GM23248 (cell line): ENCODE data around the gene BTBD8. TPM values are rescaled to one million over a fixed set of nuclear protein-coding genes. Genes with fewer than 3 reads are reported as not detected.
A peak's percentile ranks its signal among the peaks of the same experiment; 100 is the strongest.

ENCODE experiments used
- DNase-seq: peaks from one replicate; pipeline ENCODE4 v3.0.0-alpha.2; 2015
- H2AFZ ChIP-seq: fragments of 200-600 bp; sonication (generic); 2 replicates; pipeline ENCODE4 v1.6.1; 2016; ENCODE audit warnings: antibody characterized with exemption
- H3F3A ChIP-seq: fragments of 200-600 bp; sonication (generic); 2 replicates; pipeline ENCODE4 v1.6.1; 2016; ENCODE audit warnings: mild to moderate bottlenecking, antibody characterized with exemption, mixed run types; ENCODE audit not compliant: insufficient read depth
- H3K27ac ChIP-seq: fragments of 200-600 bp; sonication (generic); 2 replicates; pipeline ENCODE4 v1.5.1; 2016; ENCODE audit warnings: mild to moderate bottlenecking
- H3K27me3 ChIP-seq: fragments of 200-600 bp; sonication (generic); replicated peaks from 2 replicates; pipeline ENCODE4 v1.6.1; 2016; ENCODE audit warnings: mild to moderate bottlenecking; ENCODE audit not compliant: insufficient read depth
- H3K36me3 ChIP-seq: fragments of 200-600 bp; sonication (generic); 2 replicates; pipeline ENCODE4 v1.6.1; 2016; ENCODE audit warnings: low read depth, mild to moderate bottlenecking
- H3K4me1 ChIP-seq: fragments of 200-600 bp; sonication (generic); 2 replicates; pipeline ENCODE4 v1.6.1; 2016; ENCODE audit warnings: mild to moderate bottlenecking; ENCODE audit not compliant: insufficient read depth
- H3K4me2 ChIP-seq: fragments of 200-600 bp; sonication (generic); one replicate; pipeline ENCODE4 v1.6.1; 2016; ENCODE audit warnings: mild to moderate bottlenecking; ENCODE audit not compliant: unreplicated experiment
- H3K4me3 ChIP-seq: fragments of 200-600 bp; sonication (generic); 2 replicates; pipeline ENCODE4 v1.5.1; 2016; ENCODE audit warnings: mild to moderate bottlenecking
- H3K79me2 ChIP-seq: fragments of 200-600 bp; sonication (generic); 2 replicates; pipeline ENCODE4 v1.6.1; 2016; ENCODE audit warnings: mild to moderate bottlenecking; ENCODE audit not compliant: insufficient read depth
- H3K9ac ChIP-seq: fragments of 200-600 bp; sonication (generic); 2 replicates; pipeline ENCODE4 v1.6.1; 2016; ENCODE audit warnings: mild to moderate bottlenecking
- H3K9me2 ChIP-seq: fragments of 200-600 bp; sonication (generic); 2 replicates; pipeline ENCODE4 v1.6.1; 2016; ENCODE audit warnings: mixed run types, mild to moderate bottlenecking, moderate library complexity; ENCODE audit not compliant: insufficient read depth
- H3K9me3 ChIP-seq: fragments of 200-600 bp; sonication (generic); one replicate; pipeline ENCODE4 v1.6.1; 2017; ENCODE audit warnings: low read depth
- H4K20me1 ChIP-seq: fragments of 200-600 bp; sonication (generic); 2 replicates; pipeline ENCODE4 v1.6.0; 2016; ENCODE audit not compliant: insufficient read depth
- EZH2 ChIP-seq: fragments of 200-600 bp; sonication (generic); IDR thresholded peaks from 2 replicates; pipeline ENCODE4 v1.6.1; 2018; ENCODE audit warnings: antibody characterized with exemption, mild to moderate bottlenecking; ENCODE audit not compliant: insufficient read depth, poor library complexity, severe bottlenecking
- EZH2phosphoT487 ChIP-seq: fragments of 200-600 bp; sonication (generic); IDR thresholded peaks from 2 replicates; pipeline ENCODE4 v1.6.1; 2018; ENCODE audit warnings: antibody characterized with exemption, moderate library complexity, mild to moderate bottlenecking, low read depth; ENCODE audit not compliant: insufficient read depth
- WGBS, 2 experiments: methylation state at CpG; one replicate each; pipeline ENCODE4 v1.1.6; 2015 to 2017; ENCODE audit warnings: low lambda C conversion rate in 2 of 2, low coverage in 1 of 2; ENCODE audit errors: missing lambda C conversion rate in 2 of 2; 5-methylcytosine and 5-hydroxymethylcytosine counted together
- in situ Hi-C: fragments of 300-500 bp; cut with MboI; formaldehyde crosslinking; loops from 2 replicates; pipeline ENCODE4 v1.15.0; 2020
- polyA plus RNA-seq: library from polyadenylated mRNA; unstranded; fragments of >200 nt; fragmentation: Nextera tagmentation; extraction: Ambion mirVana; gene quantifications from 2 replicates; pipeline ENCODE4 v1.2.1, GENCODE V29; 2016
- total RNA-seq: library from RNA; depleted of rRNA; stranded (reverse); fragments of >200 nt; shearing (Covaris generic); gene quantifications from 2 replicates; pipeline ENCODE4 v1.2.3, GENCODE V29; 2014

Gene BTBD8
- total and polyA plus RNA-seq, 2 experiments from 2014 or later = 1.6 to 2.2 TPM

DNA sequence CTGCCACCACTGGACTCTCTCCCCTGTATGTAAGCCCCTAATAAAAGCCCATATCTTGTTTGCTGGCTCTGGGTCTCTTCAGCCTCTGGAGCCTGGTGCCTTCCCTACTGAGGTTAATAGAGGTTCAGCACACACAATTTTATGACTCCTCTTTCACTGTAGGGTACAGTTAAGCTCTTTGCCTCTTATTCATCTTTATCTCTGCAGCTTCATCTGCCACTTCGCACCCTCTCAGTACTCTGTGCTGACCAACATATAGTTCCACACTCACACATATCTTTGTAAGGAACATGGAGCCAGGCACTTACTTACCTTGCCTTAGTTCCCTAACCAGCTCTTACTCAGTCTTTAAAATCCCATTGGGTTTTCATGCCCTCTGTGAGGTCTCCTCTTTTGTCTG lies 4.5 kb downstream of the BTBD8 start:
- Histone ChIP-seq H3K4me1 (no peaks in the 10 kb centered on the region), H3K9ac (no peak overlapping the region), H3K9me3 (peaks cover 2% of the 10 kb centered on the region), H4K20me1 (no peaks in the 10 kb centered on the region), H3K4me3 (no peak overlapping the region), H3K27ac (no peak overlapping the region), H3K4me2 (no peak overlapping the region), H2AFZ (no peak overlapping the region), H3K36me3 (no peaks in the 10 kb centered on the region), H3F3A (peaks cover 3% of the 10 kb centered on the region; the same call in 1 of the 2 replicates), H3K9me2 (no peaks in the 10 kb centered on the region), H3K27me3 (no peaks in the 10 kb centered on the region), H3K79me2 (no peaks in the 10 kb centered on the region)
- WGBS, 2 experiments = 95 to 100% methylated on average over 1 of the region's 1 CpG
- TF ChIP-seq EZH2phosphoT487 (no peak), EZH2 (no peak)
- in situ Hi-C loops = no loop called here
- no peak for DNase-seq

DNA sequence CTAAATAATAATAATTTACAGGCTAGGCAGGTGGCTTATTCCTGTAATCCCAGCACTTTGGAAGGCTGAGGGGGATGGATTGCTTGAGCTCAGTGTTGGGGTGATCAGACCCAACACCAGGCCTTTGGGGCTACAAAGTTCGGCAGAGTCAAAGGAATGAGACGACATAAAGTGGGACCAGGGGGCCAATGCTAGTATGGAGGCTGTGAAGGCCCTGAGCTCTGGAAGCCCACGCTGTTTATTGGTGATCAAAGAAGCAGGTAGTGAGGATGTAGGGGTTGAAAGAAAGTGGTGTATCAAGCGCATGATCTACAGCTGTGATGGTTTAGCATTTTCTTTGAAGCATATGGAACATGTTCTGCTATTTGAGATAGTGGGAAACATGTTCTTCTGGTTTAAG lies 5.6 kb downstream of the BTBD8 start:
- Histone ChIP-seq H3K9me3 (peaks cover 2% of the 10 kb centered on the region), H3F3A (no peaks in the 10 kb centered on the region), H3K79me2 (no peaks in the 10 kb centered on the region), H3K9me2 (no peaks in the 10 kb centered on the region), H3K36me3 (no peaks in the 10 kb centered on the region), H3K27me3 (no peaks in the 10 kb centered on the region), H3K9ac (no peak overlapping the region), H3K4me1 (no peaks in the 10 kb centered on the region), H4K20me1 (no peaks in the 10 kb centered on the region), H2AFZ (no peak overlapping the region), H3K4me2 (no peak overlapping the region), H3K27ac (no peak overlapping the region), H3K4me3 (no peak overlapping the region)
- 88 to 90% methylated on average over 4 of the region's 4 CpGs for WGBS, 2 experiments
- peak; percentile 32 for DNase-seq
- in situ Hi-C loops = no loop called here
- TF ChIP-seq EZH2 = no peak
- no peak for TF ChIP-seq EZH2phosphoT487

DNA sequence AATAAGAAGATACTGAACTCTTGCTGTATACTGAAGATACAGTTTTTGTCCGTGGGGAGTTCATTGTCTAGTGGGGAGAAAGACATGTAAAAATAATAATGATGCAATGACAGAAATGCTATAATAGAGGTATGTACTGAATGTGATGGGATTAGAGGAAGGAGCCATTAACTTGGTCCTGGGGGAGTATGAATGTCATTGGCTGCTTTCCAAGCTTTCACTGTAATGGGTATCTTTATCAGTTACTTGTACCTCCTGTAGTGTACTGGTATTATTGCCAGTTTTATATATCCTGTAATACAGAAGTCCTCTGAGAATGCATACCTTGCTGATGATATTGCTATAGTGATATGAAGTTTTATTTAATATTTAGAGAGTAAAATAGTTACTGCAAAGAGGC lies 7.4 kb downstream of the BTBD8 start:
- Histone ChIP-seq H2AFZ (no peak overlapping the region), H3K79me2 (no peaks in the 10 kb centered on the region), H4K20me1 (no peaks in the 10 kb centered on the region), H3K4me1 (no peaks in the 10 kb centered on the region), H3K9me2 (no peaks in the 10 kb centered on the region), H3F3A (no peaks in the 10 kb centered on the region), H3K36me3 (no peaks in the 10 kb centered on the region), H3K27me3 (no peaks in the 10 kb centered on the region), H3K4me3 (no peak overlapping the region), H3K9ac (no peak overlapping the region), H3K9me3 (peaks cover 2% of the 10 kb centered on the region), H3K27ac (no peak overlapping the region), H3K4me2 (no peak overlapping the region)
- WGBS, 2 experiments = 94 to 100% methylated on average over 1 of the region's 1 CpG
- TF ChIP-seq EZH2phosphoT487 (no peak), EZH2 (no peak)
- in situ Hi-C loops = no loop called here
- DNase-seq = no peak

DNA sequence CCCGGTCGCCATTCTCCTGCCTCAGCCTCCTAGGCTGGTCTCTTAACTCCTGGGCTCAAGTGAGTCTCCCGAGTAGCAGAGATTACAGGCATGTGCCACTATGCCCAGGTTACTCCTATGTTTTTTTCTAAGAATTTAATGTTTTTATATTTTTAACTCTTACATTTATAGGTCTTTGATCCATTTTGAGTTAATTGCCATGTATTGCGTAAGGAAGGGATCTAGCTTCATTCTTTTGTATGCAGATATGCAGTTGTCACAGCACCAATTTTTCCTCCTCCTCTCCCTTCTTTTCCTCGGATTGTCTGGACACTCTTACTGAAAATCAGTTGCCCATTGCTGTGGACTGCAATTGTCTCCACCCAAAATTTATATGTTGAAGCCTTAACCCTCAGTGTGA lies 11.5 kb downstream of the BTBD8 start:
- H2AFZ ChIP-seq = no peak overlapping the region
- no peak overlapping the region for H3K4me3 ChIP-seq
- H3K36me3 ChIP-seq = no peaks in the 10 kb centered on the region
- no peaks in the 10 kb centered on the region for H4K20me1 ChIP-seq
- TF ChIP-seq EZH2 = no peak
- no peak for TF ChIP-seq EZH2phosphoT487
- H3F3A ChIP-seq = no peaks in the 10 kb centered on the region
- no peaks in the 10 kb centered on the region for H3K4me1 ChIP-seq
- no peaks in the 10 kb centered on the region for H3K9me3 ChIP-seq
- no peaks in the 10 kb centered on the region for H3K79me2 ChIP-seq
- no peak for DNase-seq
- 88% methylated on average over 5 of the region's 5 CpGs for WGBS, 2 experiments
- H3K27ac ChIP-seq = no peak overlapping the region
- H3K27me3 ChIP-seq = no peaks in the 10 kb centered on the region
- H3K9ac ChIP-seq = no peak overlapping the region
- no peaks in the 10 kb centered on the region for H3K9me2 ChIP-seq
- in situ Hi-C loops = no loop called here
- H3K4me2 ChIP-seq = no peak overlapping the region

DNA sequence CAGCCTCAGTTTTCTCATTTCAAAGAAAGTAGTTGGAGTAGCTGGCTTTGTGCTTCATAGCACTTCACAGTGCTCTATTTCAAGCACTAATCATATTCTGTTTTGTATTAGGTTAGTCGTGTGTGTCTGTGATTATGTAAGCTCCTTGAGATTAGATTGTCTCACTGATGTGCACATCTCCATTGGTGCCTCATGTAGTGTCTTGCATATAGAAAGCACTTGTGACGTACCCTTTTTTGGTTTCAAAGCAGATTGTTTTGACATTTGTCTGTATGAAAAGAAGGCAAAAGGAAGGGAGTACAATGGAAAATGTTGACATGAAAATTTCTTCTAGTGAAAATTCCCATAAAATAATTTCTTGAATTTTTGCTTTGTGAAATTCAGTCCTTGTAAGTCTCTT lies 13.9 kb downstream of the BTBD8 start:
- WGBS, 2 experiments = 45 to 55% methylated on average over 2 of the region's 2 CpGs
- no peaks in the 10 kb centered on the region for H3K79me2 ChIP-seq
- H3K36me3 ChIP-seq = no peaks in the 10 kb centered on the region
- H3K4me2 ChIP-seq = no peak overlapping the region
- no peak for DNase-seq
- no peak overlapping the region for H3K9ac ChIP-seq
- H4K20me1 ChIP-seq = no peaks in the 10 kb centered on the region
- H3K9me2 ChIP-seq = no peaks in the 10 kb centered on the region
- H3K27me3 ChIP-seq = no peaks in the 10 kb centered on the region
- no peak overlapping the region for H2AFZ ChIP-seq
- no peak overlapping the region for H3K4me3 ChIP-seq
- no peaks in the 10 kb centered on the region for H3K9me3 ChIP-seq
- no peaks in the 10 kb centered on the region for H3K4me1 ChIP-seq
- in situ Hi-C loops = no loop called here
- TF ChIP-seq EZH2 (no peak), EZH2phosphoT487 (no peak)
- H3F3A ChIP-seq = no peaks in the 10 kb centered on the region
- H3K27ac ChIP-seq = no peak overlapping the region
